GM19372 (cell line): ENCODE measurements around the gene FAM209B.
"Not testable (repeated sequence)": the region's sequence is repeated elsewhere in the genome, so short reads cannot be mapped to it uniquely, and the experiment has no call there.

Experiments
- ATAC-seq: cut with Tn5 transposase; IDR thresholded peaks from one replicate; pipeline ENCODE4 v1.9.1; 2021; ENCODE audit warnings: mild to moderate bottlenecking, low read depth, moderate library complexity; ENCODE audit not compliant: unreplicated experiment

The FAM209B gene

DNA sequence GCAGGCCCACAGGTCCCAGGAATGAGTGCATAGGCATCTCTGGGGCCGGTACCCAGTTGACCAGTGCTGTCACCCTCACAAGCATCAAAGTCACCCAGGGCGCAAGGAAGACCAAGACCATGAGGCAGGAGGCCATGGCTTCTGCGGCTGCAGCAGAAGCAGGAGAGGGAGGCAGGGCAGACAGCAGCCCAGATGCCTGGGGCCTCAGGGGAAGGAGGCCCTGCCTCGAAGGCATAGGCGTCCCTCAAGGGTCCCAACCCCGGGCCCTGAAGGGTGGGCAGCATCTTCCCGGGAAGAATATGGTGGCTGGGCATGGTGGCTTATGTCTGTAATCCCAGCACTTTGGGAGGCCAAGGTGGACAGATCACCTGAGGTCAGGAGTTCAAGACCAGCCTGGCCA is 5.5 kb upstream of the FAM209B start:
- no peak for ATAC-seq

- no peak for ATAC-seq
Measured at GRCh38 chr20:56537997-56538396, 5.0 kb downstream of the FAM209B start.

DNA sequence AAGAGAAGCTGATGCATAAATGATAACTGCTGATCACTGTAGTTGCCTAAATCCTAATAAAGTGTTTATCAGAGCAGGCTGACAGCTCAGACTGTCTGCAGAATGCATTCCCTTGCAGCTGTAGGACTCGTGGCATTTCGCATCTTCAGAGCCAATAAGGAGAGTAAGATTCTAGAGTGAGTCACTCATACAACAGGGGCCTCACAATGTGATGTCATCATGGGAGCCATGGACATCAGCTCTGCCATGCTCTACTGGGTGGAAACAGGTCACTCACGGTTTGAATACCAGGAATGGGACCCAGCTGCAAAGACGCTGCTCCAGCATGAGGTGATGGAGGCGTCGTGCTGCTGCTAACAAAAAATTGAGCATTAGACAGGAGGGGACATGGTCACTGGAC is 7.4 kb downstream of the FAM209B start:
- ATAC-seq, result no peak

DNA sequence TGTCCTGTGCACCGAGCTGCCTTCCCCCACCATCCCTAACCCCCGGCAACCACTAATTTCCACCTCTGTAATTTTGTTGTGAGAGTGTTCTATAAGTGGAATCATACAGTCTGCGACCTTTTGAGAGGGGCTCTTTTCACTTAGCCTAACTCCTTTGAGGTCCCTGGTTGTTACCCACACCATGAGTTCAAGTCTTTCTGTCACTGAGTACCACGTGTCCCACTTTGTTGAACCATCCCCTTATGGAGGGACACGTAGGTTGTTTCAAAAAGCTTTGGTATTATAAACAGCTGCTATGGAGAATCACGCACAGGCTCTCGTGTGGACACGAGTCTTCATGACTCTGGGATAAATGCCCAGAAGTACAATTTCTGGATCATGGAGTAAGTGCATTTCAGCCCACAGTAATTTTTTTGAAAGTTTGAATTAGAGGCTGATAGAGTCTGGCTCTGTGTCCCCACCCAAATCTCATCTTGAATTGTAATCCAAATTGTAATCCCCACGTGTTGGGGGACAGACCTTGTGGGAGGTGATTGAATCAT is 9.5 kb downstream of the FAM209B start:
- ATAC-seq, result no peak

GRCh38 chr20:56551571-56551970 is 18.5 kb downstream of the FAM209B start:
- ATAC-seq, result no peak

DNA sequence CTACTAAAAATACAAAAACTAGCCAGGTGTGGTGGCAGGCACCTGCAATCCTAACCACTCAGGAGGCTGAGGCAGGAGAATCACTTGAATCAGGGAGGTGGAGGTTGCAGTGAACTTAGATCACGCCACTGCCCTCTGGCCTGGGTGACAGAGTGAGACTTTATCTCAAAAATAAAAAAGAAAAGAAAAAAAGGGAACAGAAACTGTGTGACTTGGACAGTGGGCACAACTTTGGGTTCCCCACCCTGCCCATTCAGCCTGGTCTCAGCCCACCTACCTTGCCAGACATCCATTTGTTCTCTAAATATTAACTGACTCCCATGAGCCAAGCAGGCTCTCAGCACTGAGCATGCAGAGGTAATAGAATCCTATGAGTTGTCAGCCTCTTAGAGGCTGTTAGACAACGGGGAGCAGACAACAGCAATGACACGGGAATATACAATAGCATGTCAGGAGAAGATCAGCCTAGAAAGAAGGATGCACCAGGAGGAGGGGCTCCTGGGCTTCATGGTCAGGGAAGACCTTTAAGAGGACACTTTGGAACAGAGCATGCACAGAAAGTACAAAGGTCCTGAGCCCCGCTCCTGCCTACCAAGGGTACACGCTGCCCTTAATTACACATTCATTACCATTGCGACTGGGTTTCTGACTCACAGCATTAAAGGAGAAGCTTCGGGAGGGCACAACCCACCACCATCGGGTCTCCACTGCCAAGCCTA is 20.0 kb downstream of the FAM209B start:
- ATAC-seq, result no peak

DNA sequence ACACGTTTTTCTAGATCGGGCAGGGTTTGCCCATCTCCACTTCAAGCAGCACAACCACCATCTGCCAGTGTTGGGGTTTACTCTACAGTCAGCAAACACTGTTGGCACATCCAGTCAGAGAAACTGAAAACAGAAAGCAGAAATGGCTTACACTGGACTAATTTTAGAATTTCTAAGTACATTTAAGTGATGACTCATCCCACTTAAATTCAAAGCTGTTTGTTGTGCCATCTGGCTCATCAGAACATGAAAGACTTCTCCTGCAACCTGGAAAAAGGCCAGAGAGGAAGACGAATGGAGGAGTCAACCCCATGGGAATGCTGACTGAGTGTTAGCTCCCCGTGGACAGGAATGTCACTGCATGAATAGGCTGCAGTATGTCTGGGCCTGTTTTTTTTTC is 21.8 kb downstream of the FAM209B start:
- ATAC-seq, result peak; percentile 76

- no peak for ATAC-seq
Measured at GRCh38 chr20:56558968-56559367, 25.9 kb downstream of the FAM209B start.

- ATAC-seq, result not testable (repeated sequence)
Measured at GRCh38 chr20:56564526-56564925, 31.5 kb downstream of the FAM209B start.

DNA sequence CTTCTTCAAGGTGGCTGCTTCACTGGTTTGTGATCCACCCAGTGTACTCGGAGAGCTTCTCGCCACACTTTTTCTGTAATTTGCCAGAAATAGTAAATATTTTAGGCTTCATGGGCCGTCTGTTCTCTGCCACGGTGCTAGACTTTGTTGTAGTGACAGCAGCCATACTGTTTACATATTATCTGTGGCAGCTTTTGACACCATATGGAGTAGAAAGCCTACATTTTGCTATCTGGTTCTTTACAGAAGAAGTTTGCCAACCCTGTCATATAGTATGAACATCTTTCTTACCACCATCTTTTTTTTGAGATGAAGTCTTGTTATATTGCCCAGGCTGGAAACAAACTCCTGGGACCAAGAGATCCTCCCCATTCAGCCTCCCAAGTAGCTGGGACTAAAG is 32.5 kb downstream of the FAM209B start:
- no peak for ATAC-seq

- no peak for ATAC-seq
Measured at GRCh38 chr20:56566621-56567020, 33.6 kb downstream of the FAM209B start.

GRCh38 chr20:56570832-56571231 is 37.8 kb downstream of the FAM209B start:
- ATAC-seq, result no peak

DNA sequence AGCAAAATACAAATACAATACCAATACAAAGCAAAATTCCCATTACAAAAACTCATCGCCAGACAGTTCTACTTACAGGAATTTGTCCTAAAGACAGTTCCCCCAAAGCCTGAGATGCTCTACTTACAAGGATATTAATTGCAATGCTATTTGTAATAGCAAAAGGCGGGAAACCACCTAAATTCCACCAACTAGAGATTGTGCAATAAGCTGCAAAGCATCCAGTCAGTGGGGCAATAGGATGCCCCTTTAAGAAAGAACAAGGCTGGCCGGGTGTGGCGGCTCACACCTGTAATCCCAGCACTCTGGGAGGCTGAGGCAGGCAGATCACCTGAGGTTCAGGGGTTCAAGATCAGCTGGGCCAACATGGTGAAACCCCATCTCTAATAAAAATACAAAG is 39.1 kb downstream of the FAM209B start:
- ATAC-seq, result no peak

DNA sequence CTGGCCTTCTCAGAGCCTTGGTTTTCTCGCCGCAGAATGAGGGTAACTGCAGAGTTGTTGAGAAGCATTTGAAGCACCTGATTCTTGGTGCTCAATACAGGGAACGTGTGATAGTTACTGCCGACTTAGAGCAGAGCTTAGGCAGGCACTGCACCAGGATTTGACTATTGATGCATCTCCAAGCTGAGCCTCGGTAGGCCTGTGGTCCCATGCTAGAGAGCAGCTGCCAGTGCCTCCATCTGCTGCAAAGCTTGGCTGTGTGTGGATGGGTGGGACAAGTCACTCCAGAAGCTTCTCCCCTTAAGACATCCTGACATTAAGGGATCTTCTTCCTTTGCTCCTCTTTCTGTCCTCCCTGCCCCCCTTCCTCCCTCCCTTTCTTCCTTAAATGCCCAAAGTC is 40.9 kb downstream of the FAM209B start:
- ATAC-seq, result no peak

DNA sequence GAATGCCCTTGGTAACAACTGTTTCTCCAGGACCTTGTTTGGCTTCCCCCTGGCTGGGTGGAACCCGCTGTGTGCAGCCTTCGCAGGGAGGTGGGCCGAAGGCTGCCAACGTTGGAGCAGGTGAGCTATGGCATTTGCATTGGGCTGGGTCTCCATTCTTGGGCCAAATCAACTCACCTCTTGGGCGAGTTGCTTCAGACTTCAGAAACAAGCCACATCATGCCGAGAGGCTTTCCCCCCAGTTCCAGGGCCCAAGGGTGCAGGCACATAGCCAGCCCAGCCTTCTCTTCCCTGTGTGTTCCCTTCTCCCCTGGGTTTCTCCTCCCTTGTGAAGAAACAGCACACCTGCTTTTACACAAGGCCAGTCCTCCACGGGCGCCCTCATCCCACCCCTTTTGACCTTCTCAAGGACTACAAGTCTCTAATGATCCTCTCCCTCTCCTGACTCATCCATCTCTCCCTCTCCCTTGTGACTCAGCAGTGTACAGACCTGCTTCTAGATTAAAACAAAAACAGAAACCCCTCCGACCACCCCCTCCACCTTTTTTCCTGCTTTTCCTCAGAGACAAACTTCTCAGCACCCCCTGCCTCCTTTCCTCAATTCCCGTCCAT is 41.6 kb downstream of the FAM209B start:
- ATAC-seq, result no peak

DNA sequence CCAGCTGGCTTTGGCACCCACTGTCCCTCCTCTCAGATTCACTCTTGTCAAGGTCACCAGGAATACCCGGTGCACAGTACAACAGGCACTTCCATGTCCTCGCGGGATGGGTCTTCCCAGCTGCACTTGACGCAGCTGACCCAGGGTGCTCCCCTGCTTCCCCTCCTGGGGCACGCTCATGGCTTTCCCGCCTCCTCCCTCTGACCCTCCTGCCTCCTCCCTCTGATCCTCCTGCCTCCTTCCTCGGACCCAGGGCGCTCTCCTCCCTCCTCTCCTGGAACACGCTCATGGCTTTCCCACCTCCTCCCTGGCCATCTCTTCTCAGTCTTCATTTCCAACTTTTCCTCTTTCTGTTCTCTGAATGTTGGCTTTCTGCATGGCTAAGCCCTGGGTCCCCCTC is 42.1 kb downstream of the FAM209B start:
- no peak for ATAC-seq

- ATAC-seq, result no peak
Measured at GRCh38 chr20:56575961-56576360, 42.9 kb downstream of the FAM209B start.

GRCh38 chr20:56579301-56579710 is 46.3 kb downstream of the FAM209B start:
- no peak for ATAC-seq

DNA sequence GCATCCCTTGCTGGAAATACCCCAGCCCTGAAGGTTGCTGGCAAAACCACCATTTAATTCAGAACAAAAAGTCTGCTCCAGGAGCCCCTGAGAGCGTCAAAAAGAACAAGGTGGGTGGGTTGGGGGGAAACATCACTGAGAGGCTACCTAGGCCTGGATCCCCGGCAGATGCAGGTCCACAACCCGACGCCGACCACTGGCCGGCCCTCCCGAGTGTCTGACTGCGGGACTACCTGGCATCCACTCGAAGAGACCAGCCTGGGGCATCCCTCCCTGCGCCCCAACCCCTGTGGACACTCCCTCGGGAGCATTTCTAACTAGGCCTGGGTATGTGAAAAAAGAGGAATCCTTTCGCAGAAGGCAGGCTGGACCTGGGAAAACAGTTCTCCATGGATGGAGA is 47.2 kb downstream of the FAM209B start:
- no peak for ATAC-seq

- no peak for ATAC-seq
Measured at GRCh38 chr20:56581701-56582100, 48.7 kb downstream of the FAM209B start.

DNA sequence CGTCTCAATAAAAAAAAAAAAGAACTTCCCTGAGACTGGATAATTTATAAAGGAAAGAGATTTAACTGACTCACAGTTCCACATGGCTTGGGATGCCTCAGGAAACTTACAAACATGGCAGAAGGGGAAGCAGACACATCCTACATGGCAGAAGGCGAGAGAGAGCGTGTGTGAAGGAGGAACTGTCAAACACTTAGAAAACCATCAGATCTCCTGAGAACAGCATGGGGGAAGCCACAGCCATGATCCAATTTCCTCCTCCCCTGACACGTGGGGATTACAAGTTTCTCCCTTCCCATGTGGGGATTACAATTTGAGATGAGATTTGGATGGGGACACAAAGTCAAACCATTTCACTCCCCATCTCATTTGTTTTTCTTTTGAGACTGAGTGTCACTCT is 49.5 kb downstream of the FAM209B start:
- no peak for ATAC-seq

GRCh38 chr20:56584916-56585315 is 51.9 kb downstream of the FAM209B start:
- no peak for ATAC-seq
